GM12874 (cell line): ENCODE data around the gene TMEM150C.

Experiments used
- TF ChIP-seq, protein P1 (sequence below): IDR thresholded peaks from 2 replicates; pipeline ENCODE4 v1.5.1; 2011; ENCODE audit warnings: low read depth, mild to moderate bottlenecking, control low read depth, low read length, moderate library complexity; ENCODE audit not compliant: insufficient read depth

The TMEM150C gene

DNA sequence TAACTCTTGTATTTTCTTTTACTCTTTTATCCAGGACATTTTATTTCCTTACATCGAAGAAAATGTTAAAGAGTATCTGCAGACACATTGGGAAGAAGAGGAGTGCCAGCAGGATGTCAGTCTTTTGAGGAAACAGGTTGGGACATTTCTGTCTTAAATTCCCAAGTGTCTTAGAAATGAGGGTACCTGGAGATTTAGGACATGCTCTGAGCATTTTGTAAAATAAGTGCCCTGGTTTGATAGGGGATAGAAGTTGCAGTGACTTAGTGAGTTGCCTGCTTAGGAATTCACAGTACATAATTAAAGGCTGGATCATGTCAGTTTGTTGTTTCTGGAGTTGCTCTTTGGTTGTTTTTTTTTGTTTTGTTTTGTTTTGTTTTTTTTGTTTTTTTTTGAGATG is 113.9 kb downstream of the TMEM150C start:
- TF ChIP-seq, protein P1, sequence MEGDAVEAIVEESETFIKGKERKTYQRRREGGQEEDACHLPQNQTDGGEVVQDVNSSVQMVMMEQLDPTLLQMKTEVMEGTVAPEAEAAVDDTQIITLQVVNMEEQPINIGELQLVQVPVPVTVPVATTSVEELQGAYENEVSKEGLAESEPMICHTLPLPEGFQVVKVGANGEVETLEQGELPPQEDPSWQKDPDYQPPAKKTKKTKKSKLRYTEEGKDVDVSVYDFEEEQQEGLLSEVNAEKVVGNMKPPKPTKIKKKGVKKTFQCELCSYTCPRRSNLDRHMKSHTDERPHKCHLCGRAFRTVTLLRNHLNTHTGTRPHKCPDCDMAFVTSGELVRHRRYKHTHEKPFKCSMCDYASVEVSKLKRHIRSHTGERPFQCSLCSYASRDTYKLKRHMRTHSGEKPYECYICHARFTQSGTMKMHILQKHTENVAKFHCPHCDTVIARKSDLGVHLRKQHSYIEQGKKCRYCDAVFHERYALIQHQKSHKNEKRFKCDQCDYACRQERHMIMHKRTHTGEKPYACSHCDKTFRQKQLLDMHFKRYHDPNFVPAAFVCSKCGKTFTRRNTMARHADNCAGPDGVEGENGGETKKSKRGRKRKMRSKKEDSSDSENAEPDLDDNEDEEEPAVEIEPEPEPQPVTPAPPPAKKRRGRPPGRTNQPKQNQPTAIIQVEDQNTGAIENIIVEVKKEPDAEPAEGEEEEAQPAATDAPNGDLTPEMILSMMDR = no peak

DNA sequence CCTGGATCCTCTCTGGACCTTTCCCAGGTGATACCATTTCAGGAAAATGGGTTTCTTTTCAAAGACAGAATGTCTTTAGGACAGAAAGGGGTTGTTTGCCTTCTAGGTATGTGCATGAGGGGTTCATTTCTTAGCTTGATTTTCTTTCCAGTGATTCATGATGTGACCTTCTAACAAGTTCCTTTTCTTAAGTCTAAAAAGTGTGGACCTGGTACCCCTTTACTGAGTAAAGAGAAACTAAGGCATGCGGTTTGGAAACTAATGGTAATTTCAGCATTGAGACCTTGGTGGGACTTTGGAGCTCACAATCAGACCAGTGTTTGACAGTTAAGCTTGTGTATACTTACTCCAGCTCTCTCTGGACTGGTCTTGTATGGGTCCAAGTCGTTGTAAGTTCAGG is 122.7 kb downstream of the TMEM150C start:
- TF ChIP-seq, protein P1 = no peak

DNA sequence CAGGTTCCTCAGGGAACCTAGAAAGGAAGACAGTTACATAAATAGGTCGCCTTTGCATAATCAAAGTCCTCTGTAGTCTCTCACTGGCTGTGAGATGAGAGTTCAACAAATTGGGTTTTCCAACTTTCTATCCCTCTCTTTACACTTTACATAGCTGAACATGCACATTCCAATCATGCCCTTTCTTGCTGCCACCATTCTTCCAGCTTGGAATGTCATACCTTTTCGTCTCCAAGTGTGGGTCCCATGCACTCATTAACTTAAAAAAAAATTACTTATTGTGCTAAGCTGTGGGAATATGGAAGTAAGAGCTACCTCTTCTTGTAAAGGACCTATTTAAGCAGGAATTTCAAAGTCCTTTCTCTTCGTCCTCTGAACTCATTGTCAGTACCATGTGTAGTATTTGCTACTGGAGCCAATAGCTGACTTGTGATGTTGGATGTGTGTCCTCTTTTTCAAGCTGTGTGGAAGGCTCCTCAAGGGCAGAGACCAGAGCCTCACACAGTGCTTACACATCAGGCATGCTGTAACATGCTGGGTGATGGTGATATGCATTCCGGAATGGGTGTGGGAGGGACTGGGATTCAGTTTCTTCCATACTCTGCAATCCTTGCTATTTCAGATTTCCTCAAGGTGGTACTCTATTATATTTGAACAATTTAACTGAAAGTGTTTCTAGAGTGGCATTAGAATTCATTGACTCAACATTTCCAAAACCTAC is 124.3 kb downstream of the TMEM150C start:
- TF ChIP-seq, protein P1 = no peak

- TF ChIP-seq, protein P1 = no peak
These were observed 125.0 kb downstream of the TMEM150C start for GRCh38 chr4:82436780-82437179.

DNA sequence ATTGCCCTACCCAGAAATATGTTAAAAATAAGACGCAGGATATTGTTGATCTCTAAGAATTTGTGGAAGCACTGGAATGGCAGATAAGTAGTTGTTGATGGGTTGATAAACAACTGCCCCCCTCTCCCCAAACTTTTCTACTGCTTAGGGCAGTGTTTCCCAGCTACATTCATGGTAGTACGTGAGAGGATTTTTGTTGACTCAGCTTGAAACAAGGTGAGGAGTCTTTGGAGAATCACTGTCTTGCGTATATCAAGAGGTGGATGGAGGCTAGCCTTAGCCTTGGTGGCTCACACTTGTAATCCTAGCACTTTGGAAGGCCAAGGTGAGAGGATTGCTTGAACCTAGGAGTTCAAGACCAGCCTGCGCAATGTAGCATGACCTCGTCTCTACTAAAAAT is 125.7 kb downstream of the TMEM150C start:
- TF ChIP-seq, protein P1 = no peak

DNA sequence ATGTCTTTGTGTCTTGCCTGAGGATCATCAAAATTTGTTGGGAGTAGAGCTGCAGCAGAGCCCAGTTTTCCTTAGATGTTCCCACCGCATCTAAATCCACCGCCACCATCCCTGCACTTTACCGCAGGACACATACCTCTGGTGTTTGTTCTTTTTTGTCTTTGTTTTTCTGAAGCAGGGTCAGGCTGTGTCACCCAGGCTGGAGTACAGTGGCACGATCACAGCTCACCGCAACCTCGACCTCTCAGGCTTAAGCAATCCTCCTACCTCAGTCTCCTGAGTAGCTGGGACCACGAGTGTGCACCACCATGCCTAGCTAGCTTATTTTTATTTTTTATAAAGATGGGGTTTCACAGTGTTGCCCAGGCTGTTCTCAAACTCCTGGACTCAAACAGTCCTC is 126.8 kb downstream of the TMEM150C start:
- TF ChIP-seq, protein P1 = no peak

- TF ChIP-seq, protein P1 = no peak
These were observed 128.0 kb downstream of the TMEM150C start for GRCh38 chr4:82433791-82434190.
